NCI-H2107 treated with DMSO at 0.1 percent for 48 hours (cell line): ENCODE data around the gene ZDHHC14.
A peak's percentile ranks its signal among the peaks of the same experiment; 100 is the strongest.

Experiments used
- DNase-seq: peaks from one replicate; lab custom pipeline; 2025; ENCODE audit not compliant: unreplicated experiment; lab: John Stamatoyannopoulos, UW

Gene ZDHHC14

DNA sequence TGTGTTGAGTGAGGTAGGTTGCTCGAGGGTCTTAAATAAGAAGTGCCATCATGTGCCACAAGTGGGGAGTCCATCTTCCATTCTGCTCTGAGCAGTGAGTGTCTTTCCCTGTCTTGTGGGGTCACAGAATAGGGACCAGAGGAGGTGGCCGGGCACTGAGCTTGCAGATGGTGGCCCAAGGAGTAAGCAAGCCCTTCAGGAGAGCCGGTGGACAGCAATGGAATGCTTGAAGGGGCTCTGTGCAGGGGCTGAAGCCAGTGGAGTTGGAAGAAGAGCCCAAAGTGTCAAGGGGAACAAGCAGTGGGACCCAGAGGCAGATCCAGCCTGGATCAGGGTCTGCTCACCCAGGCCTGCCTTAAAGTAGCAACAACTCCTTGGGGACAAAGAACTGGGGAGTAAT is 228.6 kb downstream of the ZDHHC14 start:
- no peak for DNase-seq

GRCh38 chr6:157610451-157610999 is 229.5 kb downstream of the ZDHHC14 start:
- no peak for DNase-seq

DNA sequence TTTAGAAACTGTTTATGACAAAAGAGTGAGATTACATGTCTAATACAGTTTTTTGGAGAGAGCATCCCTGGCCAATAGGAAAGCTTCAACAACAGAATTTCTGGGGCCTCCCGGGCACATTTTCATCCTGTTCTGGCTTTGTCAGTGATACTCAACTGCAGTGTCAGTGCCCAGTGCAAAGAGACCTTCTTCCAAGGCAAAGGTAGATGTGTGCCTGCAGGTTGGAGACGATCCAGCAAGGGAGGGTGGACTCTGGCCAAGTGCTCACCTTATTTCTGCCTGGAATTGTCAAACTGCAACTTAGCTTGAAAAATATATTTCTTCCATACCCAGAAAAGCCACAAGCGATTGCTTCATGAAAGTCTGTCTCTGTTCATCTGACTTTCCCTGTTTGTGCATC is 230.4 kb downstream of the ZDHHC14 start:
- DNase-seq, result no peak

- no peak for DNase-seq
These were observed 232.1 kb downstream of the ZDHHC14 start for GRCh38 chr6:157613011-157613522.

GRCh38 chr6:157614026-157614568 is 233.1 kb downstream of the ZDHHC14 start:
- no peak for DNase-seq

- no peak for DNase-seq
These were observed 234.4 kb downstream of the ZDHHC14 start for GRCh38 chr6:157615420-157615769.

- DNase-seq, result no peak
These were observed 235.0 kb downstream of the ZDHHC14 start for GRCh38 chr6:157615951-157616350.

GRCh38 chr6:157620944-157621343 is 240.0 kb downstream of the ZDHHC14 start:
- no peak for DNase-seq

DNA sequence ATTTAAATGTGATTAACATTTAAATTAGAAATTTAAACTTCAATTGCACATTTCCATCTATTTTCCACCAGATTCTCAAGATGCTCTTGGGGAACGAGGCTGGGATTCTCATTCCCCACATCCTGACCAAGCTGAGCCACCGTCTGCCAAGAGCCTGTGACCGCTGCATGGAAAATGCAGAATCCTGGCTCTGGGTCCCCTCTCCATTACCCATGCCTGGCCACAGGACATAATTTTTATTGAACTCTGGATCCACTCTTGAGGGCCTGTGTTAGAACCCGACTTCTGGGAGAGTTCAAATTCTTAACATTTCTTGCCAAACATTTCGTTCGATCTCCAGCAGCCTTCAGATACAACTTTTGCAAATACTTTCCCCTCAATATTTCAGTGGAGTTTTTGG is 240.4 kb downstream of the ZDHHC14 start:
- DNase-seq, result no peak

GRCh38 chr6:157622427-157622826 is 241.4 kb downstream of the ZDHHC14 start:
- no peak for DNase-seq

- no peak for DNase-seq
These were observed 244.1 kb downstream of the ZDHHC14 start for GRCh38 chr6:157625111-157625510.

DNA sequence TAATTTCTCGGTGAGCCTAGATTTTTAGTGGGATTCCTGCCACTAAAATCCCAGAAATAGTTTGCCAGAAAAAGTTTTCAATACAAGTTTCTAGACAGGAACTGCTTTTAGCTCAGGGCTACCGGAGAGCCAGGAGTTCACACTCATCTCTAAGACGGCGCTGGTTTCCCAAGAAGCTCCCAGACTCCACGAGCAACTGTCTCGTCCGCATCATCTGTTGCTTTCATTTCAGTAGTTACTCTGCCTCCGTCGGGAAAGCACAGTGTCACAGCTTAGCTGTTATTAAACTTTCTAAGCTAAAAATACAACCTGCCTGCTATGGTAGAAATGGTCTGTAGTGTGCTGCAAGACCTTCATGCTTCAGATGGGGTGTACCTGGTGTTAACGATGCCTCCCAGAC is 244.8 kb downstream of the ZDHHC14 start:
- DNase-seq, result no peak

GRCh38 chr6:157627195-157627966 is 246.4 kb downstream of the ZDHHC14 start:
- DNase-seq, result no peak

DNA sequence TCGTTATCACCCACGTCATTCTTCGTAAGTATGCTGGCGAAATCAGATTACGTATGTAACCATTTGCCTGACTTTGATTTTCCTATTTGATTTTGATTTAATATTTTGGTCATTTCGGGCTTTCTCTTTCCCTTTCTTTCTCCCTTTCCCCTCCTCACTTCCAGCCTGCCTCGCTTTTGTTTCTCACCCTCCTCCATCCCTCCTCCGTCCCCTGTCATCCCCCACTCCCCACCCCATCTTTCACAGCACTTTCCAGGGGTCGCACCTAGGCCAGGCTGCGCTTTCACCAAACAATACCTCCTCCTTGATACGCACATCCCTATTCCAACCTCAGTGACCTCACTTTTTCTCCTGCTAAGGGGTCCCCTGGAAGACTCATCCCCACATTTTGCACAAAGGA is 247.5 kb downstream of the ZDHHC14 start:
- DNase-seq, result no peak

DNA sequence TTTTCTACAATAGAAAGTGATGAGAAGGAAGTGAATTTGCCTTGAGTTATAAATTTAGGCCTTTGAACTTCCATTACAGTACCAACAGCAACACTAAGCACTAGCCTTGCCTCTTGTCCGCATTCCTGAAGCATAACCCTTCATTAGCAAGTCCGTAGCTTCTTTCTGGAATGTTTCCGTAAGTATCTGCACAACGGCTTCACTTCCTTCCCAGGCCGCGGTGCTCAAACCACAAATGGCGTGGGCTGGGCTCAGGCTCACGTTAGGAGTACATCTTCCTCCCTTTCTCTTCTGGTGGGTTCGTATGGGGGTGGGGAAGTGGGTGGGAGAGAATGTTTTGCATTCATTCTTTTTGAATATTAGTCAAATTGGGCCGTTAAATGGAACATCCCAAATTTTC is 248.2 kb downstream of the ZDHHC14 start:
- DNase-seq, result no peak

DNA sequence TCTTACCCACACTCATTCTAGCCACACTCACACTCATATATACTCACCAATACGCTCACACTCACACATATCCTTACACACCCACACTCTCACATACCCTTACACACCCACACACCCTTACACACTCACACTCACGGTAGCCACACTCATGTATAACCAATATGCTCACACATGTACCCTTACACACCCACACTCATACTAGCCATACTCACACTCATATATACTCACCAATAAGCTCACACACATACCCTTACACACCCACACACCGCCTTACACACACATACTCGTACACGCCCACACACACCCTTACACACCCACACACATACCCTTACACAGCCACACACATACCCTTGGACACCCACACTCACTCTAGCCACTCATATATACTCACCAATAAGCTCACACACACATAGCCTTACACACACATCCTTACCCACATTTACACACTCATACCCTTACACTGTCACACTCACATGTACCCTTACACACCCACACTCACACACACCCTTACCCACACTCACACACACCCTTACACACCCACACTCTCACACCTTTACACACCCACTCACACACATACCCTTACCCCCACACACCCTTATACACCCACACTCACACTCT is 249.6 kb downstream of the ZDHHC14 start:
- DNase-seq, result no peak

DNA sequence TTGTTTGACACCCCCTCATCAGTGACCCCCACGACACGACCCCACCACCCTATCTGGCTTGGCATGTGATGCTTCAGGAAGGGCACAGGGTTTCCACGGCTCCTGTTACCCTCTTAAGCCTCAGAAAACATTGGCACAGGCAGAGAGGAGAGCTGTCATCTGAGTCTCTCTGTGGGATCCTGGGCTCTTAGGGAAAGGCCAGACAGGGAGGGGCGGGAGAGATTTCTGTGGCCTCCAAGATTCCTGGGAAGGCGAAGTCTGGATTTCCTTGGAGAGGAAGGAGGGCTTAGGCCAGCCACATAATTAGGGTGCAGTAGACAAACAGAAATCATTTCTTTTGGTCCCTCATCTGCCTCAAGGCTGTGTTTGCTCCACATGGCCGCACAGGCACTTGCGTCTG is 250.4 kb downstream of the ZDHHC14 start:
- peak; percentile 30 for DNase-seq

DNA sequence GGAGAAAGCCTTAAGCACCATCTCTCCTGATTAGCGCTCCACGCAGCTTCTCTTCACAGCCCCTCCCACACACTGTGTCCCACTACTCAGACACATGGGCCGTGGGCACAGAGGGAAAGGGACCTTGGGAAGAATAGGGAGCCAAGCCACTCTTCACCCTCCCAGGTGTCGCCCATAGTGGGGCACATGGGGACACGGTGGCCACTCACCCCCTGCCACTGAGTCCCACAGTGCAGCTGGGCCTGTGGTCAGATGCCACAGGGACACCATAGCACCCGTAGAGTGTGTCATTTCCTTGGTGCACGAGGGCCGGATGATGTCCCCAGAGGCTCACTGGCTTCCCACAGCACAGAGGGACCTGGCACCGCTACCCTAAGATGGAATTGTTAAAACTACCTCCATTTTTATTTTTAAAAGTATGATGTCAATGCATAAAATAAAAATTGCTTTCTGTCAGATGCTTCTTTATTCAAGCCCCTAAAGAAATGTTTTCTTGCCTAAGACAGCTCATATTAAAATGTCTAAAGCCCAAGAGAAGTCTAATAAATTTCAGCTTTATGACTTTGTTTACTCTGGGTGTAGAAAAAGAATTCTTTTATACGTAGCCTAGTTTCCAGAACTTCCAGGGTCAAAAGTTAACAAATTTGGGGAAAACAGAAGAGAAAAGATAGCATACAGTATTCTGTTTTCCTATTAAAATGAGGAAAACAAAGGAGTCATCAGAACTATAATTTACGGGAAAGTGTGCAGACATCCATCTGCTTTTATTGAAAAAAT is 251.0 kb downstream of the ZDHHC14 start:
- DNase-seq, result no peak

DNA sequence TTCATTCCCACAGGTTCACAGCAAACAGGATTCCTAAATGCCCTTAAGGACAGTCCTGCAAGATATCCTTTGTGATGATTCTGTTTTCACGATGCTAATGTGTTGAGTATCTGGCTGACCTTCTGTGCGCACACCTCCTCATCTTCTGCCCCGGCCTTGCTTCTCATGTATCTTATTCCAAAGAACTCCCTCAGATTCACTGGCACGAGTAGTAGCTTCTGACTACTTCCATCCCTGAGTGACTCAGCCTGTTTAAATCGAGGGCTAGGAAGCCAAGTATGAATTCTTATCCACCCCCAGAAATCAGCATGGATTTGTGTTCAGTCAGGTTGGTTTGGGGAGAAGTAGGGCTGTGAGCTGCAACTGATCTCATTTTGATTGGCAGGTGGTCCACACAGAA is 251.8 kb downstream of the ZDHHC14 start:
- no peak for DNase-seq

GRCh38 chr6:157634546-157634945 is 253.6 kb downstream of the ZDHHC14 start:
- no peak for DNase-seq
